Skin epidermis (tissue), 12 donors: ENCODE data around the gene NUDT14.
A peak's percentile ranks its signal among the peaks of the same experiment; 100 is the strongest.

Experiments
- H3K27ac ChIP-seq, 21 experiments: fragments of 200-600 bp; sonication (generic) in 11 of 21; one replicate each; pipeline ENCODE4 v1.5.0; 2020; ENCODE audit warnings: mild to moderate bottlenecking in 3 of 21, inconsistent platforms in 2 of 21, moderate library complexity in 2 of 21
- H3K4me3 ChIP-seq, 7 experiments: fragments of 200-600 bp; sonication (generic) in 2 of 7; one replicate each; pipeline ENCODE4 v1.5.0; 2020; ENCODE audit warnings: inconsistent platforms in 2 of 7, mild to moderate bottlenecking in 2 of 7, moderate library complexity in 1 of 7

Gene NUDT14

DNA sequence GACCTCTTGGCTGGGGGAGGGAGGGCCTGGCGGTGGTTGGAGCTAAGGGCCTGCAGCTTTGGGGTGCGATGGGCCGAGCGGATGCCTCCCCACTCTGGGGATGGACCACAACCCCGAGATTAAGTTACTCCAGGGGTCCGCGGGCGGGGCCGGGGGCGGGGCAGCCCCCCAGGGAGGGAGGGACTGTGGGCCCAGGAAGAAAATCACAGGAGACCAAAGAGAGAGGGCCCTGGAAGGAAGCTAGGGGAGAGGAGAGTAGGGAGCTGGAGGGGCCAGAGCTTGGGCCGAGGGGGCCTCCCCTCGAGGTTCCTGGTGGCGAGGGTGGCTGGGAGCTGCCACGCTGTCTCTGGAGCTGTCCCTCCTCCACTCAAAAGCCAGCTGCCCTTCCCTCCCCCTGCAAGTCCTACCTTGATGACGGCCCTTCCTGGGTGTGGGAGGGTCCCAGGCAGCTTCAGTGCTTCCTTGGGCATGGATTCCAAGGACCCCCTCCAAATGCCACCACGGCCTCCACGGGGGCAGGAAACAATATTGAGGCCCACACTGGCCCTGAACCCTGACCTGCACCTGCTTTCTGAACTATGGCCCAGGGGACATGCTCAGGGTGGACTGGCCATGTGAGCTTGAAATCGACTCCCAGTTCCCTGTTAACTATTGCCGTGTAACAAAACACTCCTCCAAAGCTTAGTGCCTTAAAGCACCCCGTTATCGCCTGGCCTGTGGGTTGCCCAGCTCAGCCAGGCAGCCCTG lies 610 bp upstream of the NUDT14 start:
- H3K4me3 ChIP-seq: peak overlapping the region; percentile 37 to 58 (median 45)
- H3K27ac ChIP-seq: peak overlapping the region in 1 of 21 experiments; percentile 33

DNA sequence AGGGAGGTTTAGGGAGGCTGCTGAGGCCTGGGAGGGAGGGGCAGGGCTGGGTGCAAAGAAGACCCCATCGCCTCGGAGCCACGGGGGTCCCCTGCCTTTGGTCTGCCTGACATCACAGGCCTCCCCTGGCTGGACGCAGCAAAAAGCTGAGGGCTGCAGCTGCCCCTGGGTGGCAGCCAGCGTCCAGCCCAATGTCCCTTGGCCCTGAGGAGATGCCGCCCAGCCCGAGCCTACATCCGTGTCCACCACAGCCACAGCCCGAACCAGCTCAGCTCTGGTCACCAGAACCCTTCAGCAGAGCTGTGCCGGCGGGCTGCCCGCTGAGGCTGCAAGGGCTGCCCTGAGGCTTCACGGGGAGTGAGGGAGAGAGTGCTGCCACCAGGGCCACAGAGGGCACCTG lies 1.9 kb downstream of the NUDT14 start:
- Histone ChIP-seq H3K27ac (no peak overlapping the region), H3K4me3 (no peak overlapping the region)

DNA sequence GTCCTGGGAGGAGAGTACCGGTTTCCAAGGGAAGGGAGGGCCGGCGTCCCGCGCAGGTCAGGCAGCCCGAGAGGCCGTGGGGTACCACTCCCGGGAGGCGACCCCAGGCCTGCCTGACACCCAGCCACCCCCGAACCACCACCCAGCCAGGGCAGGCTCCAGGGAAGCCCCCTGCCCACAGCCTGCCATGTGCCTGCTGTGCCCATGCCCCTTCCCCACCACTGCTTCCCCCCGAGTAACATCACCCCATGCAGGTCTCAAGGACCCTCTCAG lies 2.3 kb downstream of the NUDT14 start:
- H3K4me3 ChIP-seq: no peak overlapping the region
- H3K27ac ChIP-seq: no peak overlapping the region

DNA sequence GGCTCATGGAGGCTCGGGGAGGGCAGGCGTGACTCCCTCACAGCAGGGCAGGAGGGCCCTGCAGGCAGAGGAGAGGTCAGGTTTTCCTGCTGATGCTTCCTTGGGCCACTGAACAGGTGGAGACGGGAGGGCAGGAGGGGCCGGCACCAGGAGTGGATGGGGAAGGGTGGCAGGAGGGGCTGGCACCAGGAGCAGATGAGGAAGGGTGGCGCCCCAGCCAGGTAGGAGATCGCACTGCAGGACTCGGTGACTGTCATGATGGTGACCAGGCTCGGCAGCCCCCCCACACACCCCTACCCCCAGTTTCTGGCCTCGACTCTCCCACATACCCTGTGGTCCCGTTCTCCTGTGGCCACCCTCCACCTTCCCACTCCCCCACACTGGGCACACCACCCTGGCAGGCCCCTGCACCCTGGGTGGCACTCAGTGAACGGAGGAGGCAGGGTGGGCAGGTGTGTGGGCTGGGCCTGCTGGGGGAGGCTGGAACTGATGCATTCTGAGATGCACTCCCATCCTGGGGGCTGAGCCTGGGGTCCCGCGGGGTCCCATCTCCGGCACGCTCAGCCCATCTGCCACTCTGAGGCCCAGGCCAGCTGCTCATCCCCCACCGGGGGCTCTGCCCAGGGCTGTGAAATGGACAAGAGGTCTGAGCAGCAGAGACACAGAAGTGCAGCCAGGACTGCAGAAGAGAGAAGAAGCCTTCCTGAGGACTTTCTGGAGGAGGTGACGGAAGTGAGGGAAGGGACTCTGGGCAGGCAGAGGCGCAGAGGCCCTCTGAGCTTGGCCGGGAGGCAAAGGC lies 2.8 kb downstream of the NUDT14 start:
- no peak overlapping the region for H3K4me3 ChIP-seq
- H3K27ac ChIP-seq: no peak overlapping the region

DNA sequence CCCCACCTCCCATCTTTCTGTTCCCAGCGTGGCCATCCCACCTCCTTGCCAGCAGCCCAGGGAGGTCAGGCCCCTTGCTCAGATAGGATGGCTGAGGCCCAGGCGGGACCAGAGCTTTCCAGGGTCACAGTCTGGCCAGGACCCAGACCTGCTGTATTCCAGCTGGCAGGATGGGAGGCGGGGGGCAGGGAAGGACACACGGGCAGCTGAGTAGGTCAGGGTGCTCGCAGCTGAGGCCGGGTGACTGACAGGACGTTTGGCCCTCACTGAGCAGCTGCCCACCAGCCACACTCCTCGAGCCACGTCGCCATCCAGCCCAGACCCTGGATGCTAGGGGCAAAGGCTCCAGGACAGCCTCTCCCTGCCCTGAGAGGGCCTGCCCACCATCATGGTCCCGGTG lies 4.0 kb downstream of the NUDT14 start:
- Histone ChIP-seq H3K4me3 (no peak overlapping the region), H3K27ac (no peak overlapping the region)

DNA sequence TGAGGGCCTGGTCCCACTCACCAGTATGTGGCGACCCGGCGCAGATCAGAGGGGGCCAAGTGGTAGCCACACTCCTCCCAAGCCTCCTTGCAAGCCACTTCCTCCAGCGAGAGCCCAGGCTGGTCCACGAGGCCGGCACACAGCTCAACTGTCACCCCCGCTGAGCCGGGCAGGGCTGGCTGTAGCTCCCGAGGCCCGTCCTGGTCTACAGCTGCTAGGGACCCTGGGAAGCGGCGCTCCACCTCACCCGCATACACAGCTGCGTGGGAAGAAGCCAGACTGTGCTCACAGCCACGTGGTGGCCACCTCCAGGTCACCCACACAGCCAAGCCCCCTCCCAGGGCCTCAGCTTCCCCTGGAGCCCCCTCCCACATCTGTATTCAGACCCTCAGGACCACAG lies 4.6 kb downstream of the NUDT14 start:
- Histone ChIP-seq H3K4me3 (no peak overlapping the region), H3K27ac (peak overlapping the region in 1 of 21 experiments; percentile 14)

DNA sequence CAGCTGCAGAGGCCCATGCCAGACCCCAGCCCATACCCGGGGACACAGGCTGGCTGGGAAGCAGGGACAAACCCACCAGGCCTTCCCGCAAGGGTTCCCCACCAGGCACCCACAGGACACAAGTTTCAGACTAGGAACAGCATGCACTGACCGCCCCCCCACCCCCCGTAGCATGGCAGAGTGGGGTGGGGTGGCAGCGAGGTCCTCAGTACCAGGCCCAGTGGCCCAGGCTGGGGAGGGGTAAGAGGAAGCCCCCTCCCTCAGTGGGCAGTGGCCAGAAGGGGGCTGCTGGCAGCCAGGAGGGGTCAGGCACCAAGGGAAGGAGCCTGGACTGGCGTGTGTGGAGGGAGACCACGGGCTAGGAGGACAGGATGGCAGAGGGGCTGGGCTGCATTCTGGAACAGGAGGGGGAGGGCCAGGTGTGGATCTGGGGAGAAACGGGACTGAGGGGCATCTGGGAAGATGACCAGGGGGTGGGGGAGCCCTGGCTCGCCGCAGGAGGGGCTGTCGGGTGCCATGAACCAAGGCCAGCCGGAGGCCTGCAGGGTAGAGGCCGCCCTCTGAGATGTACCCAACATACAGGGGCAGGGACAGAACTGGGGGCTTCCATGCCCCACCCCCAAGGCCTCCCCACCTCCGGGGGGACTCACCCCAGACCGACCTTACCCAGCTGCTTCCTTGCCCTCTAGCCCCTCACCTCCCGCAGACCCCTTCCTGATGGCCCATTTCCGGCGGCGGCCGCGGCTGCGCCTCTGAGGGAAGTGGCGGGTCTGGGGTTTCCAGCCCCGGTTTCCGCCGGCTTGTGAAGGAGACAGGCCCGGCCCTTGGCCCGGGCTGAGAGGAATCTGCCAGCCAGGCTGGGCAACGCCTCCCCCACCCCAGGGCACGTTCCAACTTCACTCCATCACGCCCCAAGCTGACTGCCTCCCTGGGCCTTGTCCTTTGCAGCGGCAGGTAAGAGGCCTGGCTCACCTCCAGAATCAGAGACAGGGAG lies 6.9 kb downstream of the NUDT14 start:
- H3K4me3 ChIP-seq: no peak overlapping the region
- H3K27ac ChIP-seq: peak overlapping the region in 9 of 21 experiments; percentile 11 to 54 (median 35)

DNA sequence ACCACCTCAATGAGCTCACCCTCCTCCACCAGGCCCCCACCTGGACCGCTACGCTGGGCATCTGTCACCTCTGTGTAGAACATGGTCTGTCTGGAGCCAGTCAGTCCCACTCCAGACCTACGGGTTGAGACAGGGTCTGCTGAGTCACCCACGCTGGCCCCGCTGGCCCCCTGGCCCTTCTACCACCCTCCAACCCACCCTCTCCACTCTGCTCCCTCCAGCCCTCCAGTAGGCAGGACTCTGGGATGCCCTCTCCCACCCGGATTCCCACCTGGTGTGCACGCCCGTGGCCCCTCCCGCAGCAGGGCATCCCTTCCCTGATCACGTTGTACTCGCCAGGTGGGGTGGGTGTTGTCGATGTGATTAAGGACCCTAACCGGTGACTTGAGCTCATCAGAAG lies 8.0 kb downstream of the NUDT14 start:
- H3K27ac ChIP-seq: no peak overlapping the region
- no peak overlapping the region for H3K4me3 ChIP-seq

DNA sequence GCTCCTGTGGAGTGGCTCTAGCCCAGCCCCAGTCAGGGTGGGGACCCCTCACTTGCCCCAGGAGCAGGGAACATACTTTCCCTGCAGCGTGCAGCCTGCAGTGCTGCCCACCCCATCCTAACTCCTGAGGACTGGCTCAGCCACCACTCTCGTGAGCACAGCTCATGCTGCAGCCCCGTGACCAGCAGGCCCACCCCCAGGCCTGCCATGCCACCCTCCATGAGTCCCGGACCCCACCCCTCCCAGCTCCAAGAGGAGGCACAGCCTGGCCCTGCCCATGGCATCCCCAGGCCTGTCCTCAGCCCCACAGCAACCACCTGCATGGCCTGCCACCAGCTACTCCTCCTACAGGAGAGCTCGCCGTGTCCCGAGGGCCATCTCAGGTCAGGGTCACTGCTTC lies 8.6 kb downstream of the NUDT14 start:
- H3K4me3 ChIP-seq: no peak overlapping the region
- no peak overlapping the region for H3K27ac ChIP-seq

DNA sequence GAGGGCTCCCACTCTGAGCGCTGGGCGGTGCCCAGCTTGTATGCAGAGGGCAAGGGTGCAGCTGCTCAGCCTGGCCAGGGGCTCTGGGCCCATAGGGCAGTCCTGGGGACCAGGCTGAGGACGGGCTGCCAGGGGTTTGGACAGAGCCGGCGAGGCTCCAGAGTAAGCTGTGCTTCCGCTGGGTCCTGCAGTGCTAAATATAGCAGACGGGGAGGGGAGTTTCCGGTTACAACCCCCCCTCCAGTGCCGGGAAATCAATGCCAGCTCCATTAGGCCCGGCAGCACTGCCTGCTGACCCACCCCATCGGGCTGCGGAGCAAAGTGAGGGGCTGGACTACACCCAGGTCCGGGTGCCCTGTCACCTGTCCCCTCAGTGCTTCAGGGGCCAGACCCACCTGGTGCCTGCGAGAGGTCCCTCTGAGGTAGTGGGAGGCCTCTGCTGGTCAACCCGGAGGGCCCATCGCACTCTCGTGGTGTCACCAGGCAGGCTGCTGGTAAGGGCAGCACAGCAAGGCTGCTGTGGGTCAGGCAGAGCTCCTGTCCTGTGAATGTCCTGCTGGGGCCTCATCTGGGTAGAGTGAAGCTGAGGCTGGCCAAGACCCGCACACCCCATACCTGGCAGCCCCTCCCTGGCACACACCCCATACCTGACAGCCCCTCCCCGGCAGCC lies 10.0 kb downstream of the NUDT14 start:
- Histone ChIP-seq H3K27ac (peak overlapping the region in 3 of 21 experiments; percentile 1 to 23 (median 3)), H3K4me3 (no peak overlapping the region)

DNA sequence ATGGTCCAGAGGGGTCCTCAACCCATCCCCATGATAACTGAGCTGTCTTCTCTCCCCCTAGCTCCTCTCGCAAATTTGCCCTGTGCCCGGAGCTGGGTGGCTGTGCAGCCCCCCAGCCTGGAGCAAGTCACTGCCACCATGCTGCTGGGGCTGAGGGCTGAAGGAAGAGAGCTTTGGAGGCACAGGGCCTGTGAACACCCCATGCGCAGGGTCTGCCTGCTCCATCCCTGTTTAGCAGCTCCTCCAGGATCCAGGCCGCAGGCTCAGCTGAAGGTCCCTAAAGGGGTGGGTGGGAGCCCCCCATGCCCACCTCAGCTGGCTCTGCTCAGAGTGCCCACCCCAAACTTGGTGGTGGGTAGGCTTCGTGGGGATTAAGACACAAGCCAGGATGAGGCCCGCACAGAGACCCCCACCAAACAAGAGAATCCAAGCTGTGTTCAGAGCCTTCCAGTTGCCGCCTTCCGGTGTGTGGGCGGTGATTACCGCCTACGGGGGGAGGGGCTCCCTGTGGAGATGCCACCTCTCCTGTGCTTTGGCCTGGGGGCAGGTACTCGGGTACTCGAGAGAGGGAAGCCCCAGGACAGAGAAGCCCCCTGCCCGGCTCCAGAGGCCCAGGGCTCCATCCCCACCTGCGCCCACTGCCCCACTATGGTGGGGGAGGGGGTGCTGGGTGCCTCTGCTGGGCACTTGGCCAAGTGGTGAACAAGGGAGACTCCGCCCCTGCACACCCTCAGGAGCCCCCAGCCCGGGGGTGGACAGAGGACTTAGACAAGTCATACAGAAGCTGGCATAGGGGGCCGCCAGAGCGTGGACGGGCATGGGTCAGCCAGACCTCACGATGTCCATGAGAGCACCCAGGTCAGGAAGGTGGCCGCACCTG lies 11.1 kb downstream of the NUDT14 start:
- H3K27ac ChIP-seq: peak overlapping the region in 3 of 21 experiments; percentile 1 to 17 (median 13)
- H3K4me3 ChIP-seq: no peak overlapping the region

DNA sequence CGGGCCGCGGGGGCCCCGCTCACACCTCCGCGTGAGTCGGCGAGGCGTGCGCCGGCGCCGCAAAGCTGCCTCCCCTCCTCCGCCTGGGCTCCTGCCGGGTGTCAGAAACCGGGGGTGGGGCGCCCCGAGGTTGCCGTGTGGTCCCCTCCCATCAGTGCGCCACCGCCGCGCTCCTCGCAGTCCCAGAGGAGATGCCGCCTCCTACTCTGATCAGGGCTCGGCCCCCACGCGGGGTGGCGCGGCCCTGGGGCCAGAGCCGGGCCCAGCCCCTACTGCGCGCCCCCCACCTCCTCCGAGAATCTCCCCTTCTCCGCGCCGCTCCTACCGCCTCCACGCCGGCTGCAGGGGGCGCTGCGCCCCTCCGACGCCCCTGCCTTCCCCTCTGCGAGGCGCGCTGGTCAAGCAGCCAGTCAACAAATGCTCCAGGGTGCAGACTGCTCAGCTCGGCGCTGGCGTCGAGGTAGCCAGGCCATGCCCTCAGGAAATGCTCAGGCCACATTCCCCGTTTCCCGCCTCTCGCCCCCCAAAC lies 12.1 kb downstream of the NUDT14 start:
- peak overlapping the region in 5 of 7 experiments; percentile 5 to 39 (median 18) for H3K4me3 ChIP-seq
- H3K27ac ChIP-seq: peak overlapping the region in 1 of 21 experiments; percentile 30

DNA sequence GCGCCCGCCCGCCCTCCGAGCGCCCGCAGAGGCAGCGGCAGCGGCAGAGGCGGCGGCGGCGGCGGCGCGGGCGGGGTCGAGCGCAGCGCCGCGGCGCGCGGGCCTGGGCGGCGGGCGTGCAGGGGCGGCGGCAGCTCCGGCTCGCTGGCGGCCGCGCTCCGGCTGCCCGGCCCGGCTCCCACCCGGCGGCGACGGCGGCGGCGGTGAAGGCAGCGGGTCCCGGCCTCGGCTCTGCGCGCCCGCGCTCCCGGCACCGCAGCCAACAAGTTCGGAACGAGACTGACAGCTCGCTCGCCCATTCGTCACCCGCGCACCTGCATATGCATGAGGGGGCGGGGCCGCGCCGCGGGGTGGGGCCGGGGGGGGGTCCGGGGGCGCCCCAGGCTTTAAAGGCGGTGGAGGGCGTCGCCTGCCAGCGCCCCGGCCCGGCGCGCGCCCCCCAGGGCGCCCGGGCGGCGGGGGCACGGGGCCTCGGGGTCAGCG lies 12.6 kb downstream of the NUDT14 start, which contains the start of gene JAG2:
TSS of gene JAG2 (minus strand) at position 281 of the 483 bp plus-strand sequence. CDS start 356 bp downstream, outside the sequence.
- peak within 1 kb of the TSS; percentile 29 to 52 (median 42) for H3K4me3 ChIP-seq
- H3K27ac ChIP-seq: peak within 1 kb of the TSS in 10 of 21 experiments; percentile 13 to 82 (median 55)

DNA sequence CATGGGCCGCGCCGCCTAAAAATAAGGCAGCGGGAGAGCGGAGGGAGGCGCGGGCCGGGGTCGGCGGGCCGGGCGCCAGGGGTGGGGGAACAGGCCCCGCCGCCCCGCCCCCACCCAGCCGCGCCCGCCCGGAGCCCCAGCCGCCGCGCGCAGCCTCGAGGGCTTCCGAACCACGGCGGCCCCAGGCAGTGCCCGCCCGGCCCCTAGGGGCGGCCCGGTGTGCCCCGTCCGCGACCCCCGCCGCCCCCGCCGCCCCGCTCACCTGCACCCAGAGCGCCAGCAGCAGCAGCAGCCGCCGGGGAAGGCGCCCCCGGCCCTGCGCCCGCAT lies 13.1 kb downstream of the NUDT14 start:
- Histone ChIP-seq H3K4me3 (peak overlapping the region; percentile 29 to 52 (median 42)), H3K27ac (peak overlapping the region in 9 of 21 experiments; percentile 28 to 82 (median 56))

DNA sequence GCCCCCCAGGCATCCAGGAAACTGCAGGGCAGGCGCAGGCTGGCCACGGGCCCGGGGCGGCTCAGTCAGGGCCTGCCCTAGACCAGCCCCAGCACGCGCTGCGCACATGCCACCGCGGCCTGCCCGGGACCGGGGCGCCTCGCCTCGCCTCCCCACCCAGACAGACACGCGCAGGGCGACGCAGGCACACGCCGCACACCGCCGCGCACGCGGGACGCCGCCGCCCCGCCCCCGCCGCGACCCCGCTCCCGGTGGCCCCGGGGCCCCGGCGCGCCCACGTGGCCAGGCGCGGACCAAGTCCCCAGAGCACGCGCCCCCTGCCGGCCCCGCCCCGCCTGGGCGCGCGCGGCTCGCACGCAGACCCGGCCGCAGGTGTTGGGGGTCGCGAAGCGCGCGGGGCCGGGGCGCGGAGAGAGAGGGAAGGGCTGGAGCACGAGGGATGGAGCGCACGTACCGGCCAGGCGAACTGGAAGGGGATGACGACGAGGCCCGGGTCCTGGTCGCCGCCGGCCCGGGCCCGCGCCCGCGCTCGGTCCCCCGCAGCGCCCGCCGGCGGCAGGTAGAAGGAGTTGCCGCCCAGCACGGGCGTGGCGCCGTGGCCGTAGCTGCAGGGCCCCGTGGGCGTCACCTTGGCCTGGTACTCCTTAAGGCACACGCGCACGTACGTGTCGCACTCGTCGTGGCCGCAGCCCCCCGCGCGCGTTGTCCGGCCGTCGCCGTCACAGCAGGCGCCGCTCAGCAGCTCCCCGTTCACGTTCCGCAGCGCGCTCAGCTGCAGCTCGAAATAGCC lies 13.6 kb downstream of the NUDT14 start:
- Histone ChIP-seq H3K4me3 (peak overlapping the region; percentile 29 to 52 (median 42)), H3K27ac (peak overlapping the region in 10 of 21 experiments; percentile 28 to 82 (median 55))

DNA sequence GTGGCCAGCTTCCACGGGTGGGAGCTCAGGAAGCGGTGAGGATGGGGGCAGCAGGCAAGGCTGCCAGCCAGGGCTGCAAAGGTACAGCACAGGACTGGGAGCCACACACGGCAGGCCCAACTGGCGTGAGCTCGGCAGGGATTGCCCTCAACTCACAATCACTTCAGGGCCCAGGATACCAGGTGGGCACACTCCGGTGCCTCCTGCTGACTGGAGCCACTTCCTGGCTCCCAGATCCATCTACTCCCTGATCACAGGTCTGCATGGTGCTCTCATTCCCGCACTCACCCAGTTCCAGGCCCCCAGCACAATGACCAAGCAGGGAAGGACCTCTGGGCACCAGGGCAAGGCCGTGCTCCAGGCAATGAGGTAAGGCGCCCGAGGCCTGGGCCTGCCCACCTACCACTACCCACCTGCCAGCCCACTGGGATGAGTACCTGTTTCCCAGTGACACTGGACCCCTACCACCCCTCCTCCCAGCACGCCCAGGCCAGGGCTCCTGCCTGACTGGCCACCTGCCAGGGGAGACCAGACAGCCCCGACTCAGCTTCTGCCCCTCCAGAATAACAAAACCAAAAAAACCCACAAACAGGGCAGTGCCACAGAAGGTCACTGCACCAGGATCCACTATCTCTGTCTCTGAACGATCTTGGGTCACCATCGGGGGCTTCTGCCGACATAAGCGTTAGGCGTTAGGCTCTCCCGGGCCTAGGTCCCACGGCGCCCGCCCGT lies 14.4 kb downstream of the NUDT14 start:
- Histone ChIP-seq H3K4me3 (peak overlapping the region; percentile 11 to 52 (median 15)), H3K27ac (peak overlapping the region in 9 of 21 experiments; percentile 0 to 61 (median 28))
